Heart left ventricle (tissue), 16 donors: Measurements from ENCODE around the gene TRIM32. TPM values are rescaled to one million over a fixed set of nuclear protein-coding genes. Genes with fewer than 3 reads are reported as not detected.

Experiments
- ATAC-seq, 4 donors: fragments of 200-7000 bp; cut with Tn5 transposase; one replicate each; pipeline ENCODE4 v1.9.1; 2020 to 2022; ENCODE audit warnings: moderate library complexity in 4 of 4, mild to moderate bottlenecking in 3 of 4, moderate number of reproducible peaks in 1 of 4
- DNase-seq, 5 donors: peaks; one replicate each; pipeline ENCODE4 v3.0.0-alpha.2; 2020
- H3K27ac ChIP-seq, 12 donors: fragments of 200-600 bp; sonication (generic) in 4 of 12; one replicate each; pipeline versions ENCODE4 v1.5.0 to v1.8.0; 2016 to 2022; ENCODE audit warnings: mild to moderate bottlenecking in 2 of 12
- H3K27me3 ChIP-seq, 9 donors: fragments of 200-600 bp; sonication (generic) in 2 of 9; one replicate each; pipeline versions ENCODE4 v1.5.1 to v1.8.0; 2016 to 2022; ENCODE audit warnings: mild to moderate bottlenecking in 3 of 9
- H3K36me3 ChIP-seq, 9 donors: fragments of 200-600 bp; sonication (generic) in 2 of 9; one replicate each; pipeline versions ENCODE4 v1.5.0 to v1.8.0; 2018 to 2022; ENCODE audit warnings: mild to moderate bottlenecking in 2 of 9
- H3K4me1 ChIP-seq, 12 donors: fragments of 200-600 bp; sonication (generic) in 4 of 12; one replicate each; pipeline versions ENCODE4 v1.5.0 to v1.8.0; 2016 to 2022; ENCODE audit warnings: mild to moderate bottlenecking in 3 of 12
- H3K4me3 ChIP-seq, 12 donors: fragments of 200-600 bp; sonication (generic) in 4 of 12; one replicate each; pipeline versions ENCODE4 v1.5.0 to v1.8.0; 2017 to 2022; ENCODE audit warnings: mild to moderate bottlenecking in 9 of 12, moderate library complexity in 4 of 12
- H3K9me3 ChIP-seq, 12 donors: fragments of 200-600 bp; sonication (generic) in 4 of 12; one replicate each; pipeline versions ENCODE4 v1.5.0 to v1.8.0; 2016 to 2022; ENCODE audit warnings: mild to moderate bottlenecking in 1 of 12
- CTCF ChIP-seq, 12 donors: fragments of 200-600 bp; sonication (generic) in 4 of 12; IDR thresholded peaks; one replicate each; pipeline versions ENCODE4 v1.5.0 to v1.8.0; 2018 to 2022; ENCODE audit warnings: antibody characterized with exemption in 12 of 12, mild to moderate bottlenecking in 5 of 12
- POLR2A ChIP-seq, 2 donors: fragments of 450-650 bp; IDR thresholded peaks; one replicate each; pipeline ENCODE4 v1.6.1; 2017; ENCODE audit warnings: antibody characterized with exemption in 2 of 2, mild to moderate bottlenecking in 2 of 2, moderate library complexity in 2 of 2
- WGBS, 4 donors: extraction: QIAGEN DNeasy Blood & Tissue Kit in 2 of 4; methylation state at CpG; one replicate each; pipeline versions ENCODE4 v1.1.5 to v1.1.7; 2013 to 2018; 5-methylcytosine and 5-hydroxymethylcytosine counted together
- intact Hi-C, 10 donors: fragments of 100-400 bp; cut with DNase I; formaldehyde crosslinking; loops; one replicate each; pipeline versions ENCODE4 v1.11.1 to v1.14.2; 2022
- long read RNA-seq, 3 donors: library from polyadenylated mRNA; unstranded; transcript quantifications; one replicate each; pipeline ENCODE4 v2.0.0, GENCODE V29; 2020 to 2021
- polyA plus RNA-seq, 2 donors: library from polyadenylated mRNA; stranded (reverse); fragments of 200-250 nt; gene quantifications; one replicate each; pipeline ENCODE4 v1.2.3, GENCODE V29; 2013
- total RNA-seq, 9 donors: library from RNA; depleted of rRNA in 2 of 9; stranded (reverse); fragments of >200 nt in 2 of 9; fragmentation: NEBNext Ultra II Directional in 3 of 9; extraction: Animal tissue kit (Norgen Biotek cat#: 25700) in 3 of 9; gene quantifications; one replicate each; pipeline versions ENCODE4 v1.1.0 to v1.2.4, GENCODE V29; 2016 to 2023
- donor health status: ischemic (EF 13 %, LVEDD 7.1; RV severe dilation, severe dysfunction).
- donor health status: healthy with polysubstance abuse.
- donor health status: DM: no; HTN: yes; CAD: no.
- donor health status: DM: no; HTN: no; CAD: no.
- donor health status: ischemic (EF 25% LVEDD 6.9; RV normal size, moderate dysfunction).
- donor health status: ischemic (EF 25% LVEDD 5.7; RV mildly dilated, moderate dysfunction).
- donor health status: healthy.
- donor health status: DM: yes; HTN: yes; CAD: no.
- donor health status: ischemic (EF 35%, LVEDD 5.7; RV mildly dilated, moderate dysfunction).
- donor health status: nonischemic (EF 11% LVEDD 7.7; RV severe dilation, severe dysfunction).
- donor health status: DM: yes; HTN: yes; CAD: no.
- donor health status: PGD.
- donor health status: ischemic (EF 29% LVEDD 5.4; RV normal size, mild dysfunction).
- donor health status: nonischemic (EF 23%, LVEDD 6.1; RV moderate dilation, normal function).

Gene TRIM32
- total RNA-seq (10 to 100 TPM; 12.5 to 17.9 (median 15.5) TPM), polyA plus RNA-seq (1 to 10 TPM; 3.3 to 6.5 TPM)
- long read RNA-seq, donor 1, partial matches to known transcripts = 0 of 10 reads
- long read RNA-seq, donor 1, other reads (novel, unspliced or antisense) = 4 of 10 reads
- long read RNA-seq, donor 2, transcript TRIM32-203 (2 exons, 3,717 nt) = minor isoform, 21 of 62 reads
- long read RNA-seq, donor 2, transcript TRIM32-201 (2 exons, 3,688 nt) = major isoform, 36 of 62 reads
- long read RNA-seq, donor 2, partial matches to known transcripts = 0 of 62 reads
- long read RNA-seq, donor 2, other reads (novel, unspliced or antisense) = 5 of 62 reads
- long read RNA-seq, donor 3, partial matches to known transcripts = 0 of 7 reads
- long read RNA-seq, donor 3, other reads (novel, unspliced or antisense) = 0 of 7 reads

GRCh38 chr9:116687074-116687753 lies at the start of gene TRIM32:
TSS of gene TRIM32 (plus strand) at chr9:116687305. CDS start at chr9:116697743, 10,438 bp downstream.
- peak within 1 kb of the TSS; percentile 56 to 89 (median 77) for H3K4me3 ChIP-seq
- H3K4me1 ChIP-seq = peaks cover 0 to 37% (median 20%) of the 10 kb centered on the region in 12 donors
- peak within 1 kb of the TSS; percentile 39 to 88 (median 78) for H3K27ac ChIP-seq
- peak; percentile 97 to 99 (median 99) for ATAC-seq
- no peaks in the 10 kb centered on the region for H3K36me3 ChIP-seq
- H3K9me3 ChIP-seq = peaks cover 0 to 10% (median 0%) of the 10 kb centered on the region in 12 donors
- intact Hi-C loops = no loop called here
- DNase-seq = peak; percentile 93 to 96 (median 93)
- TF ChIP-seq CTCF (IDR thresholded peaks at IDR 0.05) (no peak), POLR2A (IDR thresholded peaks at IDR 0.05) (peak in 1 of 2 donors; percentile 66)
- WGBS, 4 donors = 0 to 1% (median 1%) methylated on average over 38 to 54 of the region's 54 CpGs
- H3K27me3 ChIP-seq = no peaks in the 10 kb centered on the region

GRCh38 chr9:116639251-116639741 lies 47.8 kb upstream of the TRIM32 start:
- DNase-seq (no peak), ATAC-seq (peak in 3 of 4 donors; percentile 34 to 61 (median 50))
- peaks cover 0 to 33% (median 5%) of the 10 kb centered on the region in 12 donors for H3K4me1 ChIP-seq
- no peak for TF ChIP-seq POLR2A (IDR thresholded peaks at IDR 0.05)
- peak overlapping the region in 4 of 12 donors; percentile 9 to 40 (median 18) for H3K27ac ChIP-seq
- H3K36me3 ChIP-seq = no peaks in the 10 kb centered on the region
- H3K4me3 ChIP-seq = no peak overlapping the region
- intact Hi-C loops = no loop called here
- H3K9me3 ChIP-seq = peaks cover 0 to 6% (median 0%) of the 10 kb centered on the region in 12 donors
- no peaks in the 10 kb centered on the region for H3K27me3 ChIP-seq

GRCh38 chr9:116641292-116642059 lies 45.6 kb upstream of the TRIM32 start:
- no peak overlapping the region for H3K4me3 ChIP-seq
- H3K27ac ChIP-seq = peak overlapping the region in 3 of 12 donors; percentile 19 to 38 (median 20)
- no peaks in the 10 kb centered on the region for H3K36me3 ChIP-seq
- 72 to 79% (median 76%) methylated on average over 2 of the region's 2 CpGs for WGBS, 4 donors
- H3K4me1 ChIP-seq = peaks cover 0 to 46% (median 9%) of the 10 kb centered on the region in 12 donors
- ATAC-seq (peak in 1 of 4 donors; percentile 66), DNase-seq (no peak)
- H3K9me3 ChIP-seq = peaks cover 0 to 6% (median 0%) of the 10 kb centered on the region in 12 donors
- no peaks in the 10 kb centered on the region for H3K27me3 ChIP-seq
- TF ChIP-seq POLR2A (IDR thresholded peaks at IDR 0.05) = no peak
- no peak for TF ChIP-seq CTCF (IDR thresholded peaks at IDR 0.05)
- intact Hi-C loops = loop anchor here in 7 of 10 donors (5.0 to 10.0 kb wide), 7 partner anchors 57 to 487 kb away; partner anchors contain the start of gene PAPPA (in 1 of the 7)

GRCh38 chr9:116643691-116644090 lies 43.4 kb upstream of the TRIM32 start:
- H3K27ac ChIP-seq = no peak overlapping the region
- H3K9me3 ChIP-seq = no peaks in the 10 kb centered on the region
- H3K27me3 ChIP-seq = no peaks in the 10 kb centered on the region
- intact Hi-C loops = loop anchor here in 7 of 10 donors (5.0 to 10.0 kb wide), 7 partner anchors 59 to 489 kb away; partner anchors contain the start of gene PAPPA (in 1 of the 7)
- DNase-seq (no peak), ATAC-seq (no peak)
- no peak for TF ChIP-seq CTCF (IDR thresholded peaks at IDR 0.05)
- no peak for TF ChIP-seq POLR2A (IDR thresholded peaks at IDR 0.05)
- H3K4me1 ChIP-seq = peaks cover 0 to 57% (median 9%) of the 10 kb centered on the region in 12 donors
- no peak overlapping the region for H3K4me3 ChIP-seq
- WGBS, 4 donors = 84 to 96% (median 93%) methylated on average over 1 of the region's 1 CpG
- H3K36me3 ChIP-seq = no peaks in the 10 kb centered on the region
